ENCODE measurements around the gene CCT2.

DNA sequence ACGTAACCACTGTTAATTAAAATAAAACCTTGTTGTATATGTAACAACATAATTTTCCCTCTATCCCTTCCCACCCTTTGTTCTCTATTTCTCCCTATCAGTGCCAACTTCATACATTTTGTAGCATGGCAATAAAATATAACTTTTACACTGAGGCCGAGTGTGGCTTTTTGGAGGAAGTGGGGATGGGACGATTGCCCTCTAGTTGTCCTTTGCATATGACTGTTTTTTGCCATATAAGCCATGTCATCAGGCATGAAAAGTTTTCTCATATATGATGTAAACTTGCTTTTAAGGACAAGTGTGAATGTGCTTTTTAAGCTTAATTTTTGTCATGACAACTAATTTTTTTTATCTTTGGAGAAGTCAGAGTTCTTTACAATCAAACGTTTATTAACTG lies 6.2 kb upstream of the CCT2 start:
- TF ChIP-seq POLR2A (IDR thresholded peaks at IDR 0.05; ENCODE audit: low read length) (no peak), GATA1 (IDR thresholded peaks at IDR 0.05; ENCODE audit: low read depth, low read length) (no peak)

Measured in erythroblast (primary cell).